OCI-LY7 (cell line): ENCODE data around the gene PRKG1.

Experiments
- CTCF ChIP-seq: fragments of 200-600 bp; sonication (generic); conservative IDR thresholded peaks from 2 replicates; pipeline ENCODE4 v1.5.1; 2014; ENCODE audit warnings: mild to moderate bottlenecking, antibody characterized with exemption, low read length, moderate library complexity, mixed read lengths
- EZH2phosphoT487 ChIP-seq: fragments of 200-600 bp; sonication (generic); IDR thresholded peaks from 2 replicates; pipeline ENCODE4 v1.6.1; 2018; ENCODE audit warnings: low read depth, borderline replicate concordance, mild to moderate bottlenecking, mixed run types, antibody characterized with exemption, low read length, moderate library complexity, mixed read lengths

- TF ChIP-seq CTCF (no peak), EZH2phosphoT487 (no peak)
These were observed 45.1 kb upstream of the PRKG1 start for GRCh38 chr10:51029172-51029641.
